Measurements from ENCODE around the gene TMEM135.

TMEM135 gene

DNA sequence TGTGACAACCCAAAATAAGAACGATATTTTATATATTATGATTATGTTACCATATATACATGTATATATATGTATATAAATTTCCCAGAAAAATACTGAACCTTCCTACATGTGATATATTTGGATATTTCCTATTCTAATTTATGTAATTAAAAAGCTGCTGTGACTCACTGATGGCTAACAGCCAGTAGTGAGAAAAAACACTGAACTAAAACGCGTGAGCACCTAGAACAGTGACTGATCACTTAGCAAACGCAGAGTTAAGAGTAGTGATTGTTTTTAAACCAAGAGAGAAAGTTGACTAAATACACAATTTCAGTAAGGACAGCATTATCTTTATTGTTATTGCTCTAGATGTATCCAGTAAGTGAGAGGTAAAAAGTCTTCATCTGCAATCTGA, 213.8 kb downstream of the TMEM135 start:
- no peak for DNase-seq (ENCODE audit: low read depth)
- TF ChIP-seq, protein P1, sequence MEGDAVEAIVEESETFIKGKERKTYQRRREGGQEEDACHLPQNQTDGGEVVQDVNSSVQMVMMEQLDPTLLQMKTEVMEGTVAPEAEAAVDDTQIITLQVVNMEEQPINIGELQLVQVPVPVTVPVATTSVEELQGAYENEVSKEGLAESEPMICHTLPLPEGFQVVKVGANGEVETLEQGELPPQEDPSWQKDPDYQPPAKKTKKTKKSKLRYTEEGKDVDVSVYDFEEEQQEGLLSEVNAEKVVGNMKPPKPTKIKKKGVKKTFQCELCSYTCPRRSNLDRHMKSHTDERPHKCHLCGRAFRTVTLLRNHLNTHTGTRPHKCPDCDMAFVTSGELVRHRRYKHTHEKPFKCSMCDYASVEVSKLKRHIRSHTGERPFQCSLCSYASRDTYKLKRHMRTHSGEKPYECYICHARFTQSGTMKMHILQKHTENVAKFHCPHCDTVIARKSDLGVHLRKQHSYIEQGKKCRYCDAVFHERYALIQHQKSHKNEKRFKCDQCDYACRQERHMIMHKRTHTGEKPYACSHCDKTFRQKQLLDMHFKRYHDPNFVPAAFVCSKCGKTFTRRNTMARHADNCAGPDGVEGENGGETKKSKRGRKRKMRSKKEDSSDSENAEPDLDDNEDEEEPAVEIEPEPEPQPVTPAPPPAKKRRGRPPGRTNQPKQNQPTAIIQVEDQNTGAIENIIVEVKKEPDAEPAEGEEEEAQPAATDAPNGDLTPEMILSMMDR (IDR thresholded peaks at IDR 0.05; ENCODE audit: low read length, missing control alignments): no peak
- H3K4me3 ChIP-seq (replicated peaks; ENCODE audit: low read depth, low read length): no peak overlapping the region

DNA sequence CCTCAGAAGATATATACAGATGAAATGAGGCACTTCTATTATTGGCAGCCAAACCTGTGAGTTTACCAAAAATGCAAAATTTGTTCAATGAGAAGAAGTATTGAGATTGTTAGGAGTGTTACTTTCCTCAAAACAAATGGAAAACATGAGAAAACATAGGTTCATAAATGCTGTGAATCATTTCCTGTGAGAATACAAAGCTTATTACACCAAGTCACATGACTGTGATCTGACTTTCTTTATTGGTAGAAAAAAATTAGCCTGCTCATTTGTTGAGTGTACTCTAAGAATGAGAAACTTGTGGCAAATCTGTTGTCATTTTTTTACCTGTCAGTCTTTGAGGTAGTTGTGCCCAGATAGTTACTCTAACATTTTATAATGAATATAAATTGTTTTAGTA, 215.1 kb downstream of the TMEM135 start:
- H3K4me3 ChIP-seq (replicated peaks; ENCODE audit: low read depth, low read length): no peak overlapping the region
- TF ChIP-seq, protein P1 (IDR thresholded peaks at IDR 0.05; ENCODE audit: low read length, missing control alignments): no peak
- no peak for DNase-seq (ENCODE audit: low read depth)

DNA sequence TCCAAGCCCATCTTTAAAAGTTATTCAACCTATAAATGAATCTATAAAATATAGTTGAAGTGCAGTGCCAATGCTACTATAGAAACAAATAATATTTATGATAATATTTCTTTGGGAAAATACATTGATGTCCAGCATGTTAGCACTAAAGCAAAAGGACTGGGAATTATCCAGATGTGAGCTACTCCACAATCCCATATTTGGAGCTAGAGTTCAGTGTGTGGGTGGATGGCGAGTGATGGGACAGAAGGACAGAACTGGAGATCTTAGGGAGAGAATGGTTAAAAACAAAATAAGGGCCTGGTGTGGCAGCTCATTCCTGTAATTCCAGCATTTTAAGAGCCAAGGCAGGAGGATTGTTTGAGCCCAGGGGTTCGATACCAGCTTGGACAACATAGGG, 216.8 kb downstream of the TMEM135 start:
- no peak overlapping the region for H3K4me3 ChIP-seq (replicated peaks; ENCODE audit: low read depth, low read length)
- no peak for DNase-seq (ENCODE audit: low read depth)
- TF ChIP-seq, protein P1 (IDR thresholded peaks at IDR 0.05; ENCODE audit: low read length, missing control alignments): no peak

DNA sequence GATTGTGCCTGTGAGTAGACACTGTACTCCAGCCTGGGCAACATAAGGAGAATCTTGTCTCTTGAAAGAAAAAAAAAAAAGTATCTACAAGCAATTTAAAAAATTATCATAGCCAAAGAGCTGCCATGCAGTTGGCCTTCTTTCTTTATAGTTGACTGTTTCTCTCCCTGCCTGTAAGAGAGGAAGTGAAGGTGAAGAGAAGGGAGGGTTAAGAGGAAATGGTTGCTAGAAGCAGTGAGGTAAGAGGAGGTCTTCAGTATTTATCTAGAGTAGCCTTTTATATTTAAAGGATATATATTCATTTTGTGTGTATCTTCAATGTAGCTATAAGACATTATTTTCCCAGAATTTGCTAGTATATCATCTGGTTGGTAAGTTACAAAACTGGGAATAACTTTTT, 217.9 kb downstream of the TMEM135 start:
- DNase-seq (ENCODE audit: low read depth): no peak
- TF ChIP-seq, protein P1 (IDR thresholded peaks at IDR 0.05; ENCODE audit: low read length, missing control alignments): no peak
- no peak overlapping the region for H3K4me3 ChIP-seq (replicated peaks; ENCODE audit: low read depth, low read length)

DNA sequence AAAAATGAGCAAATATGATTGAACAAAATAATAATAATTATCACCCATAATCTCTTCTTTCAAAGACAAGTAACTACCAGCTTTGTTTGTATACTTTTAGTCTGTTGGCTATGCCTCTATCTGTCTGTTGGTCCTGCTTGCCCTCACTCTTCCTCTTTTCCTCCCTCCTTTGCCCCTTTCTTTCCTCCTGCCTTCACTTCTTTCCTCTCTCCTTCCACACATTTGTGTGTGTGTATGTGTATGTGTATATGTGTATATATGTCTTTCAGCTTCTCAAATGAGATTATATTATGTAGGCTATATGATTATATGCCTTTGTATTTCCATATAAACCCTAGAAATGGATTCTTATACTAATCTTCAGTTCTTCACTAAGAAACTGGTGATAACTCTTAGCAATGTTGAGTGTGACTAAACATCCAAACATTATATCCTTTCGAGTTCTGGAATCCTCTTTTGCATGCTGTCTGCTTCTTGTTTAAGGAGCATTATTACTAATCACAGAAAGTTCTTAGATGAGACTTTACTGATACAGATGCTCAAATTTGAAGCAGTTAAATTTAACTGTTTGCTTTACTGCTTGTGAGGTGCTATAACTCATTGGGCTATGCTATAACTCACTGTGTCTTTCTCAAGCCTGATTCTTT, 219.1 kb downstream of the TMEM135 start:
- DNase-seq (ENCODE audit: low read depth): no peak
- TF ChIP-seq, protein P1 (IDR thresholded peaks at IDR 0.05; ENCODE audit: low read length, missing control alignments): no peak

DNA sequence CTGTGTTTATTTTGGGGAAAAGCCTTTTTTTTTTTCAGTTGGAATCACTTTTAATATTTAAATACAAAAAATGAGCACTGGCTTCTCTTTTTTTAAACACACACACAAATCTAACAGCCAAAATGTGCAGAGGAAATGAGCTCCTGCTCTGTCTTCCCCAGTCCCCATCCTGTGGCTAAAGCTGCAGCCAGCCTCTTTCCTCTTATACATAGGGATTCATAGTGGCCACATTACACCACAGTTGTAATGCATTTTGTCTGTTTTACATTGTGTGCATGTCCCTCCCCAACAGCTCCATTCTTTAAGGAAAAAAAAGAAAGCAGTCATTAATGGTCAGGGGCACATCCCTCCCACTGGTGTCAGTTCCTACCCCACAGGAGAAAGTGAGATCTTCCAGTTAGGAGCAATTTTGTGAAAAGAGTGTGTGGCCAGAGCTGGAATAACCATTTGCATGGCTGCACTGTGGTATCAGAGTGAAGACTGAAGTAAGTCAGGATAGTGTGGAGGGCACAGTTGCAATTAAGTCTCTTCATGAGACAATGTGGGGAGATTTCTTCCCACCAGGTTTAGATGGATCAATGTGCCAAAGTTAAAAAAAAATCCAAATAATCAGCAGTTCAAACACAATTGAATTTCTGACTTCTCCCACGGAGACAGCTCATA, 220.6 kb downstream of the TMEM135 start:
- DNase-seq (ENCODE audit: low read depth): no peak
- H3K4me3 ChIP-seq (replicated peaks; ENCODE audit: low read depth, low read length): no peak overlapping the region
- TF ChIP-seq, protein P1 (IDR thresholded peaks at IDR 0.05; ENCODE audit: low read length, missing control alignments): no peak

More for the DNA sequence above, 219.1 kb downstream of the TMEM135 start:
- H3K4me3 ChIP-seq (replicated peaks; ENCODE audit: low read depth, low read length): no peak overlapping the region

DNA sequence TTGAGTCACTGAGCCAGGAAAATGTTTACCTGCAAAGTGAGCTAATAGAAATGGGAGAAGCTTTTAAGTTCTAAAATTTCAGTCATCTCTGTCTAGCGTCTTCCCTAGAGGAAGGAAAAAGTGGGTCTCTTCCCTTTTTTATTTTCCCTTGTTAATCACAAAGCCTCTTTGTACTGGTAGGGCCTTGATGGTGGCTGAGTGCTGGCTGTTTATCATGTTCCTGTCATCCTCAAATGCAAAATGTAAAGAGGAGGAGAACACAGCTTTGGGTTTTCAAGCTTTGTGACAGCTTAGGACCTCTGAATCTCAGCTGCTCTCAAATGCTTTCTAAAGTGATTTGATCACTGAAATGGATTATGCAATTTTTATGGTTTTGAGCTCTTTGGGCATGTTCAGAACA, 222.0 kb downstream of the TMEM135 start:
- no peak for DNase-seq (ENCODE audit: low read depth)
- TF ChIP-seq, protein P1 (IDR thresholded peaks at IDR 0.05; ENCODE audit: low read length, missing control alignments): no peak
- H3K4me3 ChIP-seq (replicated peaks; ENCODE audit: low read depth, low read length): no peak overlapping the region
